NT2/D1 (cell line): ENCODE results near the gene SOCS6.

Experiments used
- SUZ12 ChIP-seq: IDR thresholded peaks from 2 replicates; pipeline ENCODE4 v1.6.1; 2011; ENCODE audit not compliant: insufficient read length, insufficient read depth; ENCODE audit errors: extremely low read depth
- ZNF274 ChIP-seq: IDR thresholded peaks from 2 replicates; pipeline ENCODE4 v1.6.1; 2011; ENCODE audit warnings: mild to moderate bottlenecking, low read depth, low read length

- no peak for TF ChIP-seq SUZ12
- no peak for TF ChIP-seq ZNF274
Measured at GRCh38 chr18:70322385-70322784, 33.5 kb downstream of the SOCS6 start.
